Suppressor macrophage (primary cell): ENCODE results near the gene IFI27L1.

ENCODE experiments used
- DNase-seq, 4 experiments: peaks; one replicate each; pipeline ENCODE4 v3.0.0-alpha.2; 2020 to 2022

IFI27L1 gene

DNA sequence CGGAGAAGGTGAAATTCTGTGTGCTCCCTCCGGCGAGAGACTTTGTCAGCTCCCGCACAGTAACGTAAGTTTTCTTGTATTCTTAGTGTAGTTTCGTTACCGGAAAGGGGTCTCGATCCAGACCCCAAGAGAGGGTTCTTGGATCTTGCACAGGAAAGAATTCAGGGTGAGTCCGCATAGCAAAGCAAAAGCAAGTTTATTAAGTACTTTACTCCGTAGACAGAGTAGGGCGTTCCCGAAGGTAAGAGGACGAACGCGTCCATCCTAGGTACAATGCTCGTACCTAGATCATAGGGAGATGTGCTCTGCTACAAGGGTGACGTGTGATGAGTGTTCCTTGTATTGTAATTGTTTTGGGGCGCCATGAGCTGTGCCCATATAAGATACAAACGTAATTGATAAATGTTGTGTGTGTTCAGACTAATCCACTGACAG is 293 bp downstream of the IFI27L1 start:
- peak in 2 of 4 experiments; percentile 5 to 19 for DNase-seq

DNA sequence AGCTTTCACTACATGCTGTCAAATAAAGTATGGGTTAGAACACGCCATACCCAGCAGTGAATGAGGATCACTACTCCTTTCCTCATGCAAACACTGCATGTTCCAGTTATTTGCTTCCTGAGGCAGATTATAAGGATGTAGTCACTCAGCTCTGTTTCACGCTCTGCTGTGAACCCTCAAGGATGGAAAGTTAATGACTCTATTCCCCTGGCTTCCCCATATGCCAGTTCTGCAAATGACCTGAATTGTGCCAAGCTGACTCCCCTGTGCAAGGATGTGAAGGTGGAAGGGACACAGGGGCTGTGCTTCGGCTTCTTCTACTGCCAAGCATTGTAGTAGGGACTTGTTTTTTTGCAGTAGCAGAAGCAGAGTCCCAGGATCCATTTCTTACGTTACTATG is 6.8 kb downstream of the IFI27L1 start:
- no peak for DNase-seq

DNA sequence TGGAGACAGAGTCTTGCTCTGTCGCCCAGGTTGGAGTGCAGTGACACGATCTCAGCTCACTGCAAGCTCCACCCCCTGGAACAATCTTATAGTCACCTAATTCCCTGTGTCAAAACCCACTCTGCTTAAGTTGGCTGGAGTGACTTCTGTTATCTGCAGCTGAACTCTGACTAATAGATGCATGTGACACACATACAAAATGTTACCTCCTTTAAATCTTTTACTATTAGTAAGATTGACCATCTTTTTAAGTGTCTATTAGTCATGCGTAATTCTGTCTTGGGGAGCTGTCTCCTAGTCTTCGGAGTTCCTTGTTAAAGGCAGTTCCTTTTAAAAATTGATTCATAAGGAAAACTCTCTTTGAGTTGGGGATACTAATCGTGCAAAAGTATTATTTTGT is 7.4 kb downstream of the IFI27L1 start:
- DNase-seq = peak in 2 of 4 experiments; percentile 11 to 16

DNA sequence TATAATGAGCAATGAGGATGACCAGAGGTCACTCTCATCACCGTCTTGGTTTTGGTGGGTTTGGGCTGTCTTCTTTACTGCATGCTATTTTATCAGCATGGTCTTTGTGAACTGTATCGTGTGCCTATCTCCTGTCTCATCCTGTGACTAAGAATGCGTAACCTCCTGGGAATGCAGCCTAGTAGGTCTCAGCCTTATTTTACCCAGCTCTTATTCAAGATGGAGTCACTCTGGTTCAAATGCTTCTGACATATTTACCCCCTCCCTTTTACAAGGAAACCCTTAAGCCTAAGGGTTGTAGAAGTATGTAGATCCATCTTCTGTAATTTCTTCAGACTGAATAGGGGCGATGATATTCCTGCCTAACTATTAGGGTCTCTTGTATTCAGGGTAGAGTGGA is 8.4 kb downstream of the IFI27L1 start:
- DNase-seq = no peak

DNA sequence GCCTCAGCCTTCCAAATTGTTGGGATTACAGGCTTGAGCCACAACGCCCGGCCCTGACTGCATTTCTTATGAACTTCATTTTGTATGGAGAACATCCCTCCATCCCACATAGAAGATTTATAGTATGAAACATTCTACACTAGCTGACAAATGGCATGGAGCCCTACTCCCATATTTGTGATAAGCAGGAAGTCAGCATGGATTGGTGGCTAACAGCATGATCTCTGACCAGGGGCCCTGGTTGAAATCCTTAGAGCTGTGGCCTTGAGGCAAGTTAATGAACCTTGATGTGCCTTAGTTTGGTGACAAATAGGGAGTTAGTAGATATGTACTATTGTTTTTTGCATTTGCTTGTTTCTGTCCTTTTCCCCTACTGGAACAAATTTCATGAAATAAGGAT is 12.3 kb downstream of the IFI27L1 start:
- DNase-seq = no peak

DNA sequence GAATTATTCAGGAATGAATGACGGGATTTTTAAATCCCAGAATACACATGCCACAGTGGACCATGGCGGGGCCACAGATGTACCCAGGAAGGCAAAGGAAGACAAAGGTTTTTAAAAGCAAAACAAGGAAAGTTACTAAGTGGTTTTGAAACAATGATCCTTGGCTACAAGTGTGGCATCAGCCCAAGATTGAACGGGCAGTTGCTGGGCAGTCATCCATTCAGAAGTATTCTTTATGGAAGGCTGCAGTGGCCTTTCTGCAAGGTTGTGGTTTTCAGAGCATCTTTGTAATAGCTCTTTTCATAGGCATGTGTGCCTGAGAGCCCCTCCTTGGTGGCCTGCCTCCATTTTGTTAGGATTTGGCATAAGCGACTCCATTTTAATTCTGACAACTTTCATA is 16.0 kb downstream of the IFI27L1 start:
- no peak for DNase-seq

DNA sequence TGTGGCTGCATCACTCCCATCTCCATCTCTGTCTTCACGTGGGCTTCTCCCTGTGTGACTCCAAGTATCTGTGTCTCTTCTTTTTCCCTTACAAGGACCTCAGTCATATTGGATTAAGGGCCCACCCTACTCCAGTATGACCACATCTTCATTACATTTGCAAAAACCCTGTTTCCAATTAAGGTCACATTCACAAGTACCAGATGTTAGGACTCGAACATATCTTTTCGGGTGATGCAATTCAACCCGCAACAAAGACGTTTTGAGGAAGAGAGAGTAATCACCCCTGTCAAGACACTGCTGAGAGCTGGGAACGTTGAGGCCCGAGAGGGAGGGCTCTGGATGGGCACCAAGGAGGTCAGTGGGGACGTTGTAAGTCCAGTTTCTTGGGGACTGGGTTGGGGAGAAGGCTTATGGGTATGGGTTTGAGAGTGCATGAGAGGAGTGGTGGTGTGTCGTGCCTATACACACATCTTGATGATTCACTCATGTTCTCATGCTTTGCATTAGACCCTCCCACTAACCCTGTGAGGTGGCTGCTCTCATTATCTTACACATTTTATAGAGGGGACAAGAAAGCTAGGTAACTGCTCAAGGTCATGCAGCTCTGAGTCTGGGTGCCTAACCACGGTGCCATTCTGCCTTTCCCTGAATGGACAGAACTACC is 17.3 kb downstream of the IFI27L1 start:
- DNase-seq = peak in 1 of 4 experiments; percentile 17

DNA sequence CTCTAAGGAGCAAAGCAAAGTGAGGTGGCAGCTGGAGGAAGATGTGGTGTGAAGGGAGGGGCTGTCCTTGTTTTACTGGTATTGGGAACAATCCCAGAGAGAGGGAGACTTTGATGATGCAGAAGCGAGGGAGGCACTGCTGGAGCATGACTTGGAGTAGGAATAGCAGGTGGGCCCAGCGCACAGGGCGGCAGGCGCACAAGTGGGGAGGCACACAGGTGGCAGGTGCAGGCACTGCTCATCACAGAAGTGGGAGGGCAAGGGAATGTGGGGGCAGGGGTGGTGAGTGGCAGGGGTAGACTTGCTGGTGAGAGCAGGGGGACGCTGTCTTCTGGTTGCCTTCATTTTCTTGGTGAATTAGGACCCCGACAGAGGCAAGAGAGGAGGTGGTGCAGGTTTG is 17.9 kb downstream of the IFI27L1 start:
- DNase-seq = no peak

DNA sequence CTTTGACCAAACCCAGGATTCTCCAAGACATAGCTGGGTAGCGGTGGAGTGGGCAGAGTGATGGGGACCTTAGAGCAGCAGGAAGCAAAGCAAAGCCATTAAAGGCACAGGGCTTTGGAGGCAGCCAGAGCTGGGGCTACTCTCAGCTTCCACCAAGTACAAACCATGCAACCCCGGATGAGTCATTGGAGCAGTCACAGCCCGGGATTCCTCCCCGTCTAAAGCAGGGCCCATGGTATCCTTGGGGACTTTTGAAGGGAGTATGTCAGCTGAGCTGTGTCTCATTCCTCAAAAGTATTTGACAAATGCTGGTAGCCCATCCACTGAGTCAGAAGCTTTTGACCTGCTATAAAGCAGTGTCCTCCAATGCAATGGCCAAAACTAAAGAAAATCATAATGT is 19.7 kb downstream of the IFI27L1 start:
- no peak for DNase-seq

DNA sequence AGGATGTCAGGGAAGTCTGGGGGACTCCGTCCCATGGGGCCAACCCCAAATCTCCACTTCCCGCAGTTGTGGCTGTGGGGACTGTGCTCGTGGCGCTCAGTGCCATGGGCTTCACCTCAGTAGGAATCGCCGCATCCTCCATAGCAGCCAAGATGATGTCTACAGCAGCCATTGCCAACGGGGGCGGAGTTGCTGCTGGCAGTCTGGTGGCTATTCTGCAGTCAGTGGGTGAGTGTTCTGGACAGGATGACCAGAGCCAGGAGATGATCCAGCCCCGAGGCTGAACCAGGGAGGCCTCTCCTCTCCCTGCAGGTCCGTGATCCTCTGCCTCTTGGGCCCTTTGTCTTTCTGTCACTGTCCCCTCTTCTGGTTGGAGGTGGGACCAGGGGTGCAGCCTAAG is 20.6 kb downstream of the IFI27L1 start:
- no peak for DNase-seq

DNA sequence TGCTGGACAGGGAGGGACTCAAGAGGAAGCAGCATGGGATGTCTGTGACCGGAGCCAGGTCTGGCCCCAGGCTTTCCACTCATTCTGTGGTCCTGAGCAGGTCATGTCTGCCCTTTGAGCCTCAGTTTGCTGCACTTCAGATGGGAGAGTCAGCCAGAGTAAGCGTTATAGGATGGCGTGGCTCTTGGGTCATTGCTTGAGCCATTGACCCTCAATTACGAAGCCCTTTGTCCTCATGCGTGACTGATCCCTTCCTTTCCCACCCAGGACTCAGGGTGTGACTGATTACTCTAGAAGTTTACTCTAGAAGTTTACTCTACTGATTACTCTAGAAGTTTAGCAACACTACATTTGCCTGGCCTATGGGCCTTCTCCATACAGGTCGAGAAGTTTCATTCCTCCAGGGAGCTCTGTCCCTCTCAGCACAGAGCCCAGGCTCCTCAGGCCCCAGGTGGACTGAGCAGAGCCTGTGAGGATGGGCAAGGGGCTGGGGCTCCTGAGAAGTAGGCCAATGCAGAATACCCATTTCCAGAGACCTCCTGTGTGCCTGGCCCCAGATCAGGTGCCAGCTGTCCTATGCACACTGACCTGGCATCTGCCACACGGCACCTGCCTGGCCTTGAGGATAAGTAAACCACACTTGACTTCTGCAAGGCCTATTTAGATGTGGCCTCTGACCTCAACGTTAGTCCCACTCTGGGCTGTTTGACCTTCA is 21.8 kb downstream of the IFI27L1 start:
- no peak for DNase-seq

DNA sequence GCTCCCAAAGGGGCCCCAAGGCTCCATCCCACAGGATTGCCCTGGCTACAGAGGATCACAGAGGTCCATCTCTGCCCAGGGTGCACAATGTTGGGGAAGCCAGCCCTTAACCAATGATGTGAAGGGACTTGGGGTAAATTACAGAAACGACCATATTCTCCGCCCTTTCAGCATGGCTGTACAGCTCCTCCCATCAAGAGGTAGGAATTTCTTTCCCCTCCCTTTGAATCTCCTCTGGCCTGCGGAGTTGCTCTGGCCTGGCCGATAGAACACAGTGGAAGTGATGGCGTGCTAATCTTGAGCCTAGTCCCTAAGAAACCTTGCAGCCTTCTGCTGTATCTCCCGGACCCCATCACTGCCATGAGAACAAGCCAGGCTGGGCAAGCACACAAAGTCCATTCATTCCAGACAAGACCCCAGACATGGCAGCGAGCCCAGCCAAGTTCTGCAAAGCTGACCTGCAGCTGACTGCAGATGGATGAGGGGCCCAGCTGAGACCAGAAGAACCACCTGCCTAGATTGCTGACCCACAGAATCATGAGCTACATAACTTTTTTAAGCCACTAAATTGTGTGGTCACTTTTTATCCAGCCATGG is 22.5 kb downstream of the IFI27L1 start:
- DNase-seq = no peak

DNA sequence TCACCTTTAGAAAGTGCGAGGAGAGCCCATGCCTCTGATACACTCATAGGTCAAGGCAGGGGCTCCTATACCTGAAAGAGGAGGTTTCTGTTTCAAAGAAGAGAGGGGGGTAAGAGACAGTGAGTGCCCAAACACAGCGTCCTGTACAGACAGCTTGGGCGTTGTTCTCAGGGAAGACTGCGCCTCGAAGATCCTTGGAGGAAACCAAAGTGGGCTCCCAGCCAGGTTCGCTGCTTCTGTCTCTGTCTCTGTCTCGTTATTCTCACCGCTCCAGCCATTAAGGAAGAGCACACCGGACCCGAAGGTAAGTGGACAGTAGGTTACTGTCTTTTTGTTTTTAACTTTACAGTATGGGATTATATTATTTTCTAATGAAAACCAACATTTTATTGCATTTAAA is 23.6 kb downstream of the IFI27L1 start:
- no peak for DNase-seq

DNA sequence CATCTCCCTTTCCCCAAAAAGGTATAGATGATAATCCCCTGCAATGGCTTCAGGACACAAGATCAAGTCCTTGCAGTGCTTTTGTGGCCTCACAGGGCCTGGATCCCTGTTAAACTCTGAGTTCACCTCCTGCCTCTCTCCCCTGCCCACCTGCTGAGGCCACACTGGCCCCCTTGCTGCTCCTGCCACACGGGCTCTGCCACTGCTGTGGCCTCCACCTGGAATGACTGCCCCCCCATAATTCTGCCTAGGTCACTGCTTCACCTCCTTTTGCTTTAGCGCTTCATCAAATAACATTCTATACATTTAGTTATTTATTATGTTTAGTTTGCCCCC is 28.8 kb downstream of the IFI27L1 start:
- DNase-seq = no peak

DNA sequence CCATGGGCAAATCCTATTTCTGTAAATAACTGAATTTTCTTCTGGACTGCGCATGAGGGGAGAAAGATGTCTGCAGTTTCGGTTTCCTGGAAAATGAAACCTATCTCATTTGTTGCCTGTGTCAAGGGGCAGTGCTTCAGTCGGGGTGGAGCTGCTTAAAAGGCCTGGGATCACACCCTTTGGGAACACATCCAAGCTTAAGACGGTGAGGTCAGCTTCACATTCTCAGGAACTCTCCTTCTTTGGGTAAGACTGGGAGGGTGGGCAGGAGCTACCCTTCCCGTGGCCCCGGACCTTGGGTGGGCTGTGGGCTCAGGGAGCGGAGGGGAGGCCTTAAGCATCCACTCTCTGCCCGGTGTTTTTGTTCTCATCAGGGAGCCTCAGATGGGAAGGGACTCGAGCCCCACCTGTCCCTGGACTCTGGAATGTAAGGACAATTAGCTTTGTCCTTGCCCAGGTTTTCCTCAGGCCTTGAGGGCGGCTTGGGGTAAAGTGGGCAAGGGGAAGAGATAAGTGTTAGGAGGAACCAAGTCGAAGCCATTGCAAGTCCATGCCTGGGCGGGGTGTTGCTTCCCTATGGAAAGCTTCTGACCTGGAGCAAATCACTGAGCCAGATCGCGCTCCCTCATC is 29.6 kb downstream of the IFI27L1 start, which contains the start of gene IFI27:
IFI27 (plus strand) TSS at position 185 of the 630 bp plus-strand sequence.
- no peak for DNase-seq

DNA sequence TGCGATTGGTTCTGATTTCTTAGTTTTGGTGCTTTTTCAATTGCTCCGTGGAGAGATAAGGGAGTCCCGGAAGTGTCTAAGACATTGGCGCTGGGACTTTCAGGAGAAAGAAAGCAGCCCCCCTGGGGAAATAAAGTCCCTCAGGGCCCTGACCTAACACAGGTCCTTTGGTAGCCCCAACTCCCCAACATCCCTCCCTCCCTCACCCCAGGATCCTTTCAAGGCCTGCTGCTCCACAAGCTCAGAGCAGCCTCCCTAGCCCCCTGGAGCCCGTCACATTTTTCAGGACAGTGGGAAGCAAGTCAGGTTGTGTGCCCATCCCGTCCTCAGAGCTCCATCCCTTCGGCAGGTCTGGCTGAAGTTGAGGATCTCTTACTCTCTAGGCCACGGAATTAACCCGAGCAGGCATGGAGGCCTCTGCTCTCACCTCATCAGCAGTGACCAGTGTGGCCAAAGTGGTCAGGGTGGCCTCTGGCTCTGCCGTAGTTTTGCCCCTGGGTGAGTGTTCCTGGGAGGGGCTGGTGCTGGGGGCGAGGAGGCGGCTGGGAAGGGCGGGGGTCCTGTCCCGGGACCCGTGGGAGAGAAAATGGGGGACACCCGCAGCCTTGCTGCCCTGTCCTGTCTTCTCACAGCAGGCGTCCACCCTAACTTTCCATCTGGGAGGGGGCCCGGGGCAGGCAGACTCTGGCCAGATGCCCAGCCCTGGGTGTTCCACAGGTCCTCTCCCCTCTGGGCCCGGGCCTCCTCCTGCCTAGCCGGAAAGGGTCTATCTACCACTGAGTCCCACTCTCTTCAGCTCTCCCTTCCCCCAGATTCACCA is 30.4 kb downstream of the IFI27L1 start:
- DNase-seq = no peak

DNA sequence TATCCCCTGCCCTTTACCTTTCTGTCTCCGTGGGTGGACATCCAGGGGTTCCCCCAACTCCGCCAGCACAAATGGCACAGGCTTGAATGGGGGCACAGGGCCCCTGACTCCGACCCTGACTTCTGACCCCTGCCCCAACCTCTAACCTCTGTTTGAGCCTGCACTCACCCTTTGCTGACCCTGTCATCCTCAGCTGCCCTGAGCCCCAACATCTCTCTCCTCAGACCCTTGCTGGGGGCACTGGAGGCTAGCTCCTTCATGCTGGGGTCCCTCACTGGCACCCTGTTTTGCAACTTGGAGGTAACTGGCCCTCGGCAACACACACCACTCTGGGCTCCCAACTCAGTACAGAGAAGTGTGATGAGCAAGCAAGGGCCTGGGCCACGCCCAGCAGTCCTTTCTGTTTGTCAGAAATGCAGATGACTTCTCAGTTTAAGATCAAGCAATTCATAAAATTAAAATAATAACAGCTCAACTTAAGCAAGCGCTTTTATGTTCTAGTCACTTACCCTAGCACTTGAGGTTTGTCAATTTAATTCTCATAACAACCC is 31.5 kb downstream of the IFI27L1 start:
- no peak for DNase-seq

DNA sequence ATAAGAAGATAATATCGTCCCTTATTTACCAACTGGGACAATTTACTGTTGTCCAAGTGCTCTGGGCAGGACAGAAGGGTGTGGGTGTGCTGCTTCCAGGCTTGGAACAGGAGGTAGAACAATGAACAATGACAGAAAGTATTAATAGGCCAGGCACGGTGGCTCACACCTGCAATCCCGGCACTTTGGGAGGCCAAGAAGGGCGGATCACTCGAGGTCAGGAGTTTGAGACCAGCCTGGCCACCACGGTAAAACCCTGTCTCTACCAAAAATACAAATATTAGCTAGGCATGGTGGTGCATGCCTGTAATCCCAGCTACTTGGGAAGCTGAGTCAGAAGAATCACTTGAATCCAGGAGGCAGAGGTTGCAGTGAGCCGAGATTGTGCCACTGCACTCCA is 32.0 kb downstream of the IFI27L1 start:
- DNase-seq = no peak

DNA sequence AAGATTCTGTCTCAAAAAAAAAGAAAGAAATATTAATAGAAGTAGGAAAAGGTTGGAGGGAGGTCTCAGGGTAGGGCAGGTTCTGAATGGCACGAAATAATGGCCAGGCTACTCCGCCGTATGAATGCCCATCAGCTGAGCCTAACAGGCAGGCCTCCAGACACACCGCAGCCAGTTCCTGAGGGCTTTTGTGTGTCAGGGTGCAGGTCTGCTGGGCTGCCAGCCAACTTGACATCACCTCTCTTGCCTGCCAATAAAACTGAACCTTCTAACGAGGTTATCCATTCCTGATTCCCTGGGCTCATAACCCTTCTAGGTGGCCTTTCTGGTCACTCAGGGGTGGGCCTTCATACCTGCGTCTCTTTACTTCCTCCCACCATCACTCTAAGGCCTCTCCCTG is 32.4 kb downstream of the IFI27L1 start:
- DNase-seq = no peak

DNA sequence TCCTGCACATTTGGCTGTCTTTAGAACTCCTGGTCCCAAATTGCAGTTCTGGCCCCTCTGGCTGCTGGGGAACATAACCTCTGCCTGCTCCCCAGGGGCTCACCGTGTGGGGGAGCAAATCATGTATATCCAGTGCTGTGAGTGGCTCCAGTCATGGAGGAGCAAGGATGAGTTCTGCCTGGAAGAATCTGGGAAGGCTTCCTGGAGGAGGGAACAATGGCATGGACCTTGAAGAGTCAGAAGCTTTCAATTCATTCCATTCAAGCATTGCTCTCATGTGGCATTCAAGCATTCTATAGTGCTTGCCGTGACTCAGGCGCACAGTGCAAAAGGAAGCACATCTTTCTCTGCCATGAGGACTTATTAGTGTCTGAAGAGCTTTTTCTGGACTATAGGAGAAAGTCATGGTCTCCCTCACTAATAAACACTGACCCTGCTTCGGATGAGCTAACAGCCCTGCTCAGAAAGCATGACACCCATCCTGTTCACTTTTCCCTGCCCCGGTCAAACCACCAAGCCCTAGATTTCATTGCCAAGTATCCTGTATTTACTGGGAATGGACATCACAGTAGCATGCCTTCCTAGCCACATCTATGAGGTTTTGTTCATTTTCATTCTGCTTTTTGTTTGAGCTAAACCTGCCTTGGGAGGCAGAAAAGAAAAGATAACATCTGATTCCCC is 32.9 kb downstream of the IFI27L1 start:
- DNase-seq = no peak

DNA sequence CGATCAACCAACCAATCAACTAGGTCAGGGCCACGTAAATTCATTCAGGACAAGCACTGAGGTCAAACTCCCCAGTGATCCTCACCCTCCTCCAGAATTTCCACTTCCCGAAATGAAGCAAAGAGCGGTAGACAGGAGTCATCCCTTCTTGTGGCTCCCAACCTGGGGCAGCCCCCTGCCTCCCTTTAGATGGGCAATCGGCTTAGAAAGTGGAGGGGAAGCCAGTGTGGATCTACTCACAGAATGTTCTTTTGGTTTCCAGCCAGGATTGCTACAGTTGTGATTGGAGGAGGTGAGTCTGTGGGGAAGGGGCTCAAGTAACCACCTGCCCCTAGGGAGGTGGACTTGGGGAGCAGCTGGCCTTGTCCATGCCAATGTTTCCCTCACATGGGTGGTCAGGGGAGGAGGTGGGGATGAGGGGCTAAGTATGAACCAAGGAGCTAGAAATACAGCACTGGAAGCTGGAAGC is 33.5 kb downstream of the IFI27L1 start:
- DNase-seq = no peak
